NCI-H345 treated with DMSO at 0.1 percent for 48 hours (cell line): Measurements from ENCODE around the gene CTSL.
"Not testable (repeated sequence)": the region's sequence is repeated elsewhere in the genome, so short reads cannot be mapped to it uniquely, and the experiment has no call there.

Experiments
- DNase-seq: peaks from one replicate; lab custom pipeline; 2025; ENCODE audit not compliant: unreplicated experiment; lab: John Stamatoyannopoulos, UW

The CTSL gene

GRCh38 chr9:87718852-87719612 lies 6.9 kb upstream of the CTSL start:
- no peak for DNase-seq

- no peak for DNase-seq
These were observed 5.7 kb upstream of the CTSL start for GRCh38 chr9:87720173-87720572.

- DNase-seq: no peak
These were observed 3.4 kb upstream of the CTSL start for GRCh38 chr9:87722393-87723088.

- DNase-seq: no peak
These were observed 491 bp upstream of the CTSL start for GRCh38 chr9:87725356-87725899.

GRCh38 chr9:87729246-87729645 lies 3.3 kb downstream of the CTSL start:
- no peak for DNase-seq

- DNase-seq: no peak
These were observed 5.4 kb downstream of the CTSL start for GRCh38 chr9:87731321-87731720.

GRCh38 chr9:87732344-87732743 lies 6.4 kb downstream of the CTSL start:
- no peak for DNase-seq

GRCh38 chr9:87732756-87733155 lies 6.8 kb downstream of the CTSL start:
- no peak for DNase-seq

- DNase-seq: no peak
These were observed 7.5 kb downstream of the CTSL start for GRCh38 chr9:87733273-87734052.

- DNase-seq: no peak
These were observed 8.2 kb downstream of the CTSL start for GRCh38 chr9:87734106-87734505.

- DNase-seq: no peak
These were observed 13.6 kb downstream of the CTSL start for GRCh38 chr9:87739546-87739945.

GRCh38 chr9:87740209-87740608 lies 14.3 kb downstream of the CTSL start:
- no peak for DNase-seq

GRCh38 chr9:87741326-87741725 lies 15.4 kb downstream of the CTSL start:
- no peak for DNase-seq

GRCh38 chr9:87741891-87742290 lies 16.0 kb downstream of the CTSL start:
- no peak for DNase-seq

- DNase-seq: no peak
These were observed 17.0 kb downstream of the CTSL start for GRCh38 chr9:87742813-87743428.

GRCh38 chr9:87744247-87744646 lies 18.3 kb downstream of the CTSL start:
- DNase-seq: not testable (repeated sequence)

GRCh38 chr9:87746186-87746585 lies 20.3 kb downstream of the CTSL start:
- no peak for DNase-seq

- no peak for DNase-seq
These were observed 23.0 kb downstream of the CTSL start for GRCh38 chr9:87748881-87749280.

GRCh38 chr9:87749335-87750035 lies 23.6 kb downstream of the CTSL start:
- no peak for DNase-seq

- DNase-seq: no peak
These were observed 24.8 kb downstream of the CTSL start for GRCh38 chr9:87750726-87751125.

GRCh38 chr9:87751423-87751822 lies 25.5 kb downstream of the CTSL start:
- DNase-seq: no peak
